Measurements from ENCODE around the gene EHMT1.

Gene EHMT1

GRCh38 chr9:137764981-137765380, 146.2 kb downstream of the EHMT1 start:
- peaks cover 8% of the 10 kb centered on the region for H3K9me3 Mint-ChIP-seq
- H3K36me3 Mint-ChIP-seq (ENCODE audit: low read depth) = peaks cover 76% of the 10 kb centered on the region
- H3K4me3 Mint-ChIP-seq = no peak overlapping the region
- no peak for TF ChIP-seq CTCF (IDR thresholded peaks at IDR 0.05; ENCODE audit: unreplicated experiment in 3 of 3)
- H3K27me3 Mint-ChIP-seq (ENCODE audit: low read depth) = no peaks in the 10 kb centered on the region
- H3K4me1 Mint-ChIP-seq = peaks cover 10% of the 10 kb centered on the region
- H3K27ac Mint-ChIP-seq = no peak overlapping the region

GRCh38 chr9:137765536-137765935, 146.7 kb downstream of the EHMT1 start:
- Mint-ChIP-seq H3K27ac (no peak overlapping the region), H3K9me3 (peaks cover 14% of the 10 kb centered on the region), H3K27me3 (ENCODE audit: low read depth) (no peaks in the 10 kb centered on the region), H3K36me3 (ENCODE audit: low read depth) (peaks cover 81% of the 10 kb centered on the region), H3K4me1 (peaks cover 10% of the 10 kb centered on the region), H3K4me3 (no peak overlapping the region)
- TF ChIP-seq CTCF (IDR thresholded peaks at IDR 0.05; ENCODE audit: unreplicated experiment in 3 of 3) = no peak

GRCh38 chr9:137771580-137771979, 152.8 kb downstream of the EHMT1 start:
- no peak for TF ChIP-seq CTCF (IDR thresholded peaks at IDR 0.05; ENCODE audit: unreplicated experiment in 3 of 3)
- H3K27ac Mint-ChIP-seq = no peak overlapping the region
- H3K9me3 Mint-ChIP-seq = peaks cover 18% of the 10 kb centered on the region
- H3K4me1 Mint-ChIP-seq = peaks cover 7% of the 10 kb centered on the region
- peaks cover 61% of the 10 kb centered on the region for H3K36me3 Mint-ChIP-seq (ENCODE audit: low read depth)
- no peaks in the 10 kb centered on the region for H3K27me3 Mint-ChIP-seq (ENCODE audit: low read depth)
- no peak overlapping the region for H3K4me3 Mint-ChIP-seq

- Mint-ChIP-seq H3K27me3 (ENCODE audit: low read depth) (no peaks in the 10 kb centered on the region), H3K4me3 (no peak overlapping the region), H3K27ac (peak overlapping the region in 1 of 3 experiments; percentile 16), H3K4me1 (peaks cover 13% of the 10 kb centered on the region), H3K9me3 (peaks cover 18% of the 10 kb centered on the region), H3K36me3 (ENCODE audit: low read depth) (peaks cover 53% of the 10 kb centered on the region)
- TF ChIP-seq CTCF (IDR thresholded peaks at IDR 0.05; ENCODE audit: unreplicated experiment in 3 of 3) = peak in 2 of 3 experiments; percentile 17 to 20
Observed at GRCh38 chr9:137772281-137772873, 153.6 kb downstream of the EHMT1 start.

GRCh38 chr9:137774775-137775386, 156.1 kb downstream of the EHMT1 start:
- peaks cover 34% of the 10 kb centered on the region for H3K36me3 Mint-ChIP-seq (ENCODE audit: low read depth)
- peaks cover 13% of the 10 kb centered on the region for H3K4me1 Mint-ChIP-seq
- TF ChIP-seq CTCF (IDR thresholded peaks at IDR 0.05; ENCODE audit: unreplicated experiment in 3 of 3) = no peak
- H3K27ac Mint-ChIP-seq = no peak overlapping the region
- no peaks in the 10 kb centered on the region for H3K27me3 Mint-ChIP-seq (ENCODE audit: low read depth)
- no peak overlapping the region for H3K4me3 Mint-ChIP-seq
- H3K9me3 Mint-ChIP-seq = peaks cover 11% of the 10 kb centered on the region
